ENCODE measurements around the gene FFAR3.

- TF ChIP-seq, protein P1, sequence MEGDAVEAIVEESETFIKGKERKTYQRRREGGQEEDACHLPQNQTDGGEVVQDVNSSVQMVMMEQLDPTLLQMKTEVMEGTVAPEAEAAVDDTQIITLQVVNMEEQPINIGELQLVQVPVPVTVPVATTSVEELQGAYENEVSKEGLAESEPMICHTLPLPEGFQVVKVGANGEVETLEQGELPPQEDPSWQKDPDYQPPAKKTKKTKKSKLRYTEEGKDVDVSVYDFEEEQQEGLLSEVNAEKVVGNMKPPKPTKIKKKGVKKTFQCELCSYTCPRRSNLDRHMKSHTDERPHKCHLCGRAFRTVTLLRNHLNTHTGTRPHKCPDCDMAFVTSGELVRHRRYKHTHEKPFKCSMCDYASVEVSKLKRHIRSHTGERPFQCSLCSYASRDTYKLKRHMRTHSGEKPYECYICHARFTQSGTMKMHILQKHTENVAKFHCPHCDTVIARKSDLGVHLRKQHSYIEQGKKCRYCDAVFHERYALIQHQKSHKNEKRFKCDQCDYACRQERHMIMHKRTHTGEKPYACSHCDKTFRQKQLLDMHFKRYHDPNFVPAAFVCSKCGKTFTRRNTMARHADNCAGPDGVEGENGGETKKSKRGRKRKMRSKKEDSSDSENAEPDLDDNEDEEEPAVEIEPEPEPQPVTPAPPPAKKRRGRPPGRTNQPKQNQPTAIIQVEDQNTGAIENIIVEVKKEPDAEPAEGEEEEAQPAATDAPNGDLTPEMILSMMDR (IDR thresholded peaks at IDR 0.05; ENCODE audit: control extremely low read depth in 1 of 3, insufficient read depth in 1 of 3, low read depth in 1 of 3, low read length in 3 of 3), result no peak
- TF ChIP-seq, protein P2, sequence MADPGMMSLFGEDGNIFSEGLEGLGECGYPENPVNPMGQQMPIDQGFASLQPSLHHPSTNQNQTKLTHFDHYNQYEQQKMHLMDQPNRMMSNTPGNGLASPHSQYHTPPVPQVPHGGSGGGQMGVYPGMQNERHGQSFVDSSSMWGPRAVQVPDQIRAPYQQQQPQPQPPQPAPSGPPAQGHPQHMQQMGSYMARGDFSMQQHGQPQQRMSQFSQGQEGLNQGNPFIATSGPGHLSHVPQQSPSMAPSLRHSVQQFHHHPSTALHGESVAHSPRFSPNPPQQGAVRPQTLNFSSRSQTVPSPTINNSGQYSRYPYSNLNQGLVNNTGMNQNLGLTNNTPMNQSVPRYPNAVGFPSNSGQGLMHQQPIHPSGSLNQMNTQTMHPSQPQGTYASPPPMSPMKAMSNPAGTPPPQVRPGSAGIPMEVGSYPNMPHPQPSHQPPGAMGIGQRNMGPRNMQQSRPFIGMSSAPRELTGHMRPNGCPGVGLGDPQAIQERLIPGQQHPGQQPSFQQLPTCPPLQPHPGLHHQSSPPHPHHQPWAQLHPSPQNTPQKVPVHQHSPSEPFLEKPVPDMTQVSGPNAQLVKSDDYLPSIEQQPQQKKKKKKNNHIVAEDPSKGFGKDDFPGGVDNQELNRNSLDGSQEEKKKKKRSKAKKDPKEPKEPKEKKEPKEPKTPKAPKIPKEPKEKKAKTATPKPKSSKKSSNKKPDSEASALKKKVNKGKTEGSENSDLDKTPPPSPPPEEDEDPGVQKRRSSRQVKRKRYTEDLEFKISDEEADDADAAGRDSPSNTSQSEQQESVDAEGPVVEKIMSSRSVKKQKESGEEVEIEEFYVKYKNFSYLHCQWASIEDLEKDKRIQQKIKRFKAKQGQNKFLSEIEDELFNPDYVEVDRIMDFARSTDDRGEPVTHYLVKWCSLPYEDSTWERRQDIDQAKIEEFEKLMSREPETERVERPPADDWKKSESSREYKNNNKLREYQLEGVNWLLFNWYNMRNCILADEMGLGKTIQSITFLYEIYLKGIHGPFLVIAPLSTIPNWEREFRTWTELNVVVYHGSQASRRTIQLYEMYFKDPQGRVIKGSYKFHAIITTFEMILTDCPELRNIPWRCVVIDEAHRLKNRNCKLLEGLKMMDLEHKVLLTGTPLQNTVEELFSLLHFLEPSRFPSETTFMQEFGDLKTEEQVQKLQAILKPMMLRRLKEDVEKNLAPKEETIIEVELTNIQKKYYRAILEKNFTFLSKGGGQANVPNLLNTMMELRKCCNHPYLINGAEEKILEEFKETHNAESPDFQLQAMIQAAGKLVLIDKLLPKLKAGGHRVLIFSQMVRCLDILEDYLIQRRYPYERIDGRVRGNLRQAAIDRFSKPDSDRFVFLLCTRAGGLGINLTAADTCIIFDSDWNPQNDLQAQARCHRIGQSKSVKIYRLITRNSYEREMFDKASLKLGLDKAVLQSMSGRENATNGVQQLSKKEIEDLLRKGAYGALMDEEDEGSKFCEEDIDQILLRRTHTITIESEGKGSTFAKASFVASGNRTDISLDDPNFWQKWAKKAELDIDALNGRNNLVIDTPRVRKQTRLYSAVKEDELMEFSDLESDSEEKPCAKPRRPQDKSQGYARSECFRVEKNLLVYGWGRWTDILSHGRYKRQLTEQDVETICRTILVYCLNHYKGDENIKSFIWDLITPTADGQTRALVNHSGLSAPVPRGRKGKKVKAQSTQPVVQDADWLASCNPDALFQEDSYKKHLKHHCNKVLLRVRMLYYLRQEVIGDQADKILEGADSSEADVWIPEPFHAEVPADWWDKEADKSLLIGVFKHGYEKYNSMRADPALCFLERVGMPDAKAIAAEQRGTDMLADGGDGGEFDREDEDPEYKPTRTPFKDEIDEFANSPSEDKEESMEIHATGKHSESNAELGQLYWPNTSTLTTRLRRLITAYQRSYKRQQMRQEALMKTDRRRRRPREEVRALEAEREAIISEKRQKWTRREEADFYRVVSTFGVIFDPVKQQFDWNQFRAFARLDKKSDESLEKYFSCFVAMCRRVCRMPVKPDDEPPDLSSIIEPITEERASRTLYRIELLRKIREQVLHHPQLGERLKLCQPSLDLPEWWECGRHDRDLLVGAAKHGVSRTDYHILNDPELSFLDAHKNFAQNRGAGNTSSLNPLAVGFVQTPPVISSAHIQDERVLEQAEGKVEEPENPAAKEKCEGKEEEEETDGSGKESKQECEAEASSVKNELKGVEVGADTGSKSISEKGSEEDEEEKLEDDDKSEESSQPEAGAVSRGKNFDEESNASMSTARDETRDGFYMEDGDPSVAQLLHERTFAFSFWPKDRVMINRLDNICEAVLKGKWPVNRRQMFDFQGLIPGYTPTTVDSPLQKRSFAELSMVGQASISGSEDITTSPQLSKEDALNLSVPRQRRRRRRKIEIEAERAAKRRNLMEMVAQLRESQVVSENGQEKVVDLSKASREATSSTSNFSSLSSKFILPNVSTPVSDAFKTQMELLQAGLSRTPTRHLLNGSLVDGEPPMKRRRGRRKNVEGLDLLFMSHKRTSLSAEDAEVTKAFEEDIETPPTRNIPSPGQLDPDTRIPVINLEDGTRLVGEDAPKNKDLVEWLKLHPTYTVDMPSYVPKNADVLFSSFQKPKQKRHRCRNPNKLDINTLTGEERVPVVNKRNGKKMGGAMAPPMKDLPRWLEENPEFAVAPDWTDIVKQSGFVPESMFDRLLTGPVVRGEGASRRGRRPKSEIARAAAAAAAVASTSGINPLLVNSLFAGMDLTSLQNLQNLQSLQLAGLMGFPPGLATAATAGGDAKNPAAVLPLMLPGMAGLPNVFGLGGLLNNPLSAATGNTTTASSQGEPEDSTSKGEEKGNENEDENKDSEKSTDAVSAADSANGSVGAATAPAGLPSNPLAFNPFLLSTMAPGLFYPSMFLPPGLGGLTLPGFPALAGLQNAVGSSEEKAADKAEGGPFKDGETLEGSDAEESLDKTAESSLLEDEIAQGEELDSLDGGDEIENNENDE (IDR thresholded peaks at IDR 0.05; ENCODE audit: insufficient replicate concordance, low read length), result no peak
- TF ChIP-seq ASH2L (IDR thresholded peaks at IDR 0.05; ENCODE audit: low read length) (no peak), GABPA (IDR thresholded peaks at IDR 0.05; ENCODE audit: borderline replicate concordance, insufficient read depth, low read length) (no peak), CBX5 (IDR thresholded peaks at IDR 0.05; ENCODE audit: low read depth, low read length) (no peak), GTF2F1 (IDR thresholded peaks at IDR 0.05; ENCODE audit: borderline replicate concordance, low read depth, low read length) (no peak), TAF1 (IDR thresholded peaks at IDR 0.05; ENCODE audit: low read depth, low read length) (no peak)
Measured at GRCh38 chr19:35340431-35340830, 17.8 kb upstream of the FFAR3 start.

Measured in H1 (cell line).